Stimulated activated CD8-positive, alpha-beta memory T cell treated with anti-CD3 and anti-CD28 coated beads, Interleukin-12 subunit alpha, Interleukin-12 subunit beta, amount 100 ng/mL, for 4 hours (primary cell): Measurements from ENCODE around the gene RFTN2.
"Not testable (repeated sequence)": the region's sequence is repeated elsewhere in the genome, so short reads cannot be mapped to it uniquely, and the experiment has no call there.

Experiments
- DNase-seq: peaks from one replicate; pipeline ENCODE4 v3.0.0-alpha.2; 2020; ENCODE audit warnings: low read depth

RFTN2 gene

DNA sequence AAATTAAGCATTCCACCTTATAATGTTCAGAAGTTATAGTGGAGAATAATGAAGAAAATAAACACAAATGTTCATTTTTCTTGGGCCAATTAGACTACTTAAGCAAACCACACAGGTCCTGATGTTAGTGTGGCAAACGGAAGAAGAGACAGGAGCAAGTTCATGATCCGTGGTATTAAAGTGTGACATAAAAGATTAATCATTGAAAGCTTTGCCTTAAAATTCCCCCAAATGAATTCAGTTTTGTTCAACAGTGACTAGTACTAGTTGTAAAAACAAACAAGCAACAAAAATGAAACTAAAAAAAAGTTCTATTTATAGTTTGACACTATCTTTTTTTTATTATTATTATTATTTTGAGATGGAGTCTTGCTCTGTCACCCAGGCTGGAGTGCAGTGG lies 73.7 kb downstream of the RFTN2 start:
- no peak for DNase-seq

DNA sequence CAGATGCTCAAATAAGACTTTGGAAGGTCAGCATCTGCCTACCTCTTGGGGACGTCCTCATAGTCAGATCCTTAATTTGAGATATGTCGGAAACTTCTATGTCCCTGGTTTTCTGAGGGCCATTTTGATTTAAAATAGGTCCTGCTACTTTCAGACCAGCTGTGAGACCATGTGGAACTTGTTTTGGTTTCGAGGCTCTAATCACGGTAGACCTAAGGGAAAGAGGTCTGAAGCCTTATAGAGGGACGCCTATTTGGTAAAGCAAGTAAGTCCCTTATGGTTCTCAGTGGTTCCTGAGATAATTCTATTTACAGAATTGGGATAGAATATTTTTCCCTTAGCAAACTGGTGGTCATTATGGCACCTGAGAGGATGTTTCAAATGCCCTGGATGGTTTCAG lies 75.1 kb downstream of the RFTN2 start:
- no peak for DNase-seq

DNA sequence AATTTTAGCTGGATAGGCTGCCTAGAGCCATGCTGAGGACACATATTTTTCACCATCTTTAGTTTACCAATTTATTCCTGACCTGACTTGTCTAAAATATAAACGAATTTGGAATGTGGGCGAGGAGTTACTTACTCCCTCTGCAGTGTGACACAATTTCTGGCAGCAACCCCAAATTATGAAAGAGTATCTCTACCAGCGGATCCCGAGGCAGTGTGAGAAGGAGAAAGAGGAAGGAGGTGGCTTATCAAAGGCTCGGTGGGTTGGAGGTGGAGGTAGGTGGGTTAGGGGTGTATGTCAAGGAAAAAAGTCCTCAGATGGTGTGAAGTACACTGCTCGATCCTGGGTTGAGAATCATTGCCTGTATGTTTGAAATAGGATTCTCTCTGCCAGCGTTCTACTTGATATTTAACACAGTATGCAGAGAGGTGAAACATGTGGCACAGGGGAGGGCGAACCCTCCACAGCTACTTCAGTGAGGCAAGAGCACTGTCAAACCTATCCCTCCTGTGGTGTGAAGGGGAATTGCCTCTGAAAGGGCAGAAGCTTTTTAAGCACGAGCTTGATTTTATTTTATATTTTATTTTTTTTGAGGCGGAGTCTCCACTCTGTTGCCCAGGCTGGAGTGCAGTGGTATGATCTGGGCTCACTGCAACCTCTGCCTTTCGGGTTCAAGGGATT lies 76.0 kb downstream of the RFTN2 start:
- DNase-seq: no peak

DNA sequence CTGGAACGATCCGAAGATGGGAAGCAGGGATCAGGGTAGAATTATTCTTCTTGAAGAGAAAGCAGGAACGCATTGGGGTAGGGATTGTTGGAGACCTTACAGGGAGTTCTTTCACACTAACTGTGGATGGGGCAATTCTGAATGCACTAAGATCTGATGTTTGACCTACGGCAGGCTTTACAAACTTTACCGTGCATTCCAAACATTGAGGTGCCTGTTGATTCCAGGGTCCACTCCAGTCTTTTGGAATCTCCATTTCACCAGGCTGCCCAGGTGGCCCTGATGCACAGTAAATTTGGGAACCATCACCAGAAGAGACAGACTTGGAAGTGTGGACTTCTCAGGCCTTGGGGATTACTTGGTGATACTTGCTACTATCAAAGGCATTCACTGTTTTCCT lies 76.9 kb downstream of the RFTN2 start:
- DNase-seq: no peak

DNA sequence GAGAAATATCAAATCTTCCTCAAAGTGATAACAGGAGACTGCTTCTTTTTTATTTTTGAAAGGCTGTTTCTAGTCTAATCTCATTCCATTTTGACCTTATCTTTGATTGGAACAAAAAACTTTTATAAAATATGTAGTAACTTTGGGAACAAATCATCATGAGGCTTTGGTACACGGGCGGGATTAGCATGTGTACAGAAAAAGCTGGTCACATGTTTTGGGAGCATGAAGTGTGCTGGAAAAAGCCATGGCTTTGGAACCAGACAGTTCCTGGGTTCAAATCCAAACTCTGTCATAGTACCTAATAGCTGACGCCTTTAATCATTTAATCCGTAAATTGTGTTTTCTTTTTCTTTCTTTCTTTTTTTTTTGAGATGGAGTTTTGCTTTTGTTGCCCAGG lies 78.2 kb downstream of the RFTN2 start:
- no peak for DNase-seq

DNA sequence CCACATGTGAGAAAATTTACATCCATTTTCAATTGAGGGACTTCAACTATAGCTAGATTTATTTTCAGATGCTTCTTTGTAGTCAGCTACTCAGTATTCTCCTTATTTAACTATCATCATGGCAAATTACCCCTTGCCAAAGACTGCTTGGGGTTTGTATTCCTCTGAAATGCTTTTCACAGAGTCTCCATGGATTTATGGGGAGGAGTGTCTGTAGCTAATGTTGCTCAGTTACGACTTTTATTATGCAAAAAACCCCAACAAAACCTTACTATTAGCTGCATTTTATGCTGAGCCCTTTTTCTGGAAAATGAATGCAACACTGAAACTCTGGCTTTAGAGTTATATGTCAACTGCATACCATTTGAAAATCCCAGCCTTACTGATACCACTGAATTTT lies 78.6 kb downstream of the RFTN2 start:
- no peak for DNase-seq

DNA sequence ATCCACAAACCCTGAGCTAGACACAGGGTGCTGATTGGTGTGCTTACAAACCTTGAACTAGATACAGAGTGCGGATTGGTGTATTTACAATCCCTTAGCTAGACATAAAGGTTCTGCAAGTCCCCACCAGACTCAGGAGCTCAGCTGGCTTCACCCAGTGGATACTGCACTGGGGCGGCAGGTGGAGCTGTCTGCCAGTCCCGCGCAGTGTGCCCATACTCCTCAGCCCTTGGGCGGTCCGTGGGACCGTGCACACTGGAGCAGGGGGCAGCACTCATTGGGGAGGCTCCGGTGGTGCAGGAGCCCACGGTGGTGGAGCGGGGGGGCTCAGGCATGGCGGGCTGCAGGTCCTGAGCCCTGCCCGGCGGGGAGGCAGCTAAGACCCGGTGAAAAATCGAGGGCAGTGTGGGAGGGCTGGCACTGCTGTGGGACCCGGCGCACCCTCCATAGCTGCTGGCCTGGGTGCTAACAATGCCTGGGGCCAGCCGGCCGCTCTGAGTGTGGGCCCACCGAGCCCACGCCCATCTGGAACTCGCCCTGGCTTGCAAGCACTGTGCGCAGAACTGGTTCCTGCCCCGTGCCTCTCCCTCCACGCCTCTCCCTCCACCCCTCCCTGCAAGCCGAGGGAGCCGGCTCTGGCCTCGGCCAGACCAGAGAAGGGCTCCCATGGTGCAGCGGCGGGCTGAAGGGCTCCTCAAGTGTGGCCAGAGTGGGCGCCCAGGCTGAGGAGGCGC lies 83.9 kb downstream of the RFTN2 start:
- no peak for DNase-seq

DNA sequence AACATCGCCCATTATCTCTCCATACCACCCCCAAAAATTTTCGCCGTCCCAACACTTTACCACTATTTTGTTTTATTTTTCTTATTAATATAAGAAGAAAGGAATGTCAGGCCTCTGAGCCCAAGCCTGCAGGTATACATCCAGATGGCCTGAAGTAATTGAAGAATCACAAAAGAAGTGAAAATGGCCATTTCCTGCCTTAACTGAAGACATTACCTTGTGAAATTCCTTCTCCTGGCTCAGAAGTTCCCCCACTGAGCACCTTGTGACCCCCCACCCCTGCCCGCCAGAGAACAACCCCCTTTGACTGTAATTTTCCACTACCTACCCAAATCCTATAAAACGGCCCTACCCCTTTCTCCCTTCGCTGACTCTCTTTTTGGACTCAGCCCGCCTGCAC lies 88.1 kb downstream of the RFTN2 start:
- not testable (repeated sequence) for DNase-seq

DNA sequence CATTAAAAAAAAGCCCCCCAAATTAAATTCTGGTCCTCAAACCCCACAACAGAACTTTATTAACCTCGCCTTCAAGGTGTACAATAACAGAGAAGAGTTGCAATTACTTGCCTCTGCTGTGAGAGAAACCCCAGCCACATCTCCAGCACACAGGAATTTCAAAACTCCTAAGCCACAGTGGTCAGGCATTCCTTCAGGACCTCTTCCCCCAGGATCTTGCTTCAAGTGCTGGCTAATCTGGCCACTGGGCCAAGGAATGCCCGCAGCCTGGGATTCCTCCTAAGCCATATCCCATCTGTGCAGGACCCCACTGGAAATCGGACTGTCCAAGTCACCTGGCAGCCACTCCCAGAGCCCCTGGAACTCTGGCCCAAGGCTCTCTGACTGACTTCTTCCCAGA lies 95.2 kb downstream of the RFTN2 start:
- not testable (repeated sequence) for DNase-seq

DNA sequence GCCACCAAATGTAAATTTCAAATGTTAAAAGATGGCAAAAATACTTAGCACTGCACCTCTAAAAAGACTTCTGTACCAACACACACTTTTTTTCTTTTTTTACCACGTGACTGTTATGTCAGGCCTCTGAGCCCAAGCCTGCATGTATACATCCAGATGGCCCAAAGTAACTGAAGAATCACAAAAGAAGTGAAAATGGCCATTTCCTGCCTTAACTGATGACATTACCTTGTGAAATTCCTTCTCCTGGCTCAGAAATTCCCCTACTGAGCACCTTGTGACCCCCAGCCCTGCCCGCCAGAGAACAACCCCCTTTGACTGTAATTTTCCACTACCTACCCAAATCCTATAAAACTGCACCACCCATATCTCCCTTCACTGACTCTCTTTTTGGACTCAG lies 97.1 kb downstream of the RFTN2 start:
- DNase-seq: not testable (repeated sequence)

DNA sequence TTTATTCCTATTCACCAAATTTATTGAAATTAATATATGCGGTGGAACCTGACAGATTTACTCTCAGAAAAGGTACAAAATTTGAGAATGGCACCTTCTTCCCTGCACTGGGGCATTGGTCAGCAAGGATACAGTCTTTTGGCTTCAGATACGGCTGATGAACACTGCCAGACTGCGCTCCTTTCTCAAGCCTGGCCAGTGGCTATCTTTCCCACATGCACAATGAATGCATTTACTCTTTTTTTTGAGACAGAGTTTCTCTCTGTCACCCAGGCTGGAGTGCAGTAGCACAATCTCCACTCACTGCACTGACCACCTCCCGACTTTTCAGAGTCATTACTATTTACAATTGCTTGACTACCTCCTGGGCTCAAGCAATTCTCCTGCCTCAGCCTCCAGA lies 97.9 kb downstream of the RFTN2 start:
- no peak for DNase-seq

DNA sequence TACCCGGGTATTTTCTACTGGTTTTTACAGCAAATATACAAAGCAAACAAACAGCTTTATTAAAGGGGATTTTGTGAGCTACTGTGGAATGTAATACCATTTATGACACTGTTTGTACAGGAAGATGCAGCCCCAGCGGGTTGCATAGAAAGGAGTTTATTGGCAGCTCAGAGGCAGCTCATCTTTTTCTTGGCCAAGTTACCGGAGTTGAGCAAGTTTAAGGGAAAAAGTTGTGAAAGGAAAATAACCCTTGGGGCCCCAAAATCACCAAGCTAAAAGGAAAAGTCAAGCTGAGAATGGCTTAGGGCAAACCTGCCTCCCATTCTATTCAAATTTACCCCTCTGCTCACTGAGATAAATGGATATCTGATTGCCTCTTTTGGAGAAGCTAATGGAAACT lies 98.8 kb downstream of the RFTN2 start:
- DNase-seq: no peak

DNA sequence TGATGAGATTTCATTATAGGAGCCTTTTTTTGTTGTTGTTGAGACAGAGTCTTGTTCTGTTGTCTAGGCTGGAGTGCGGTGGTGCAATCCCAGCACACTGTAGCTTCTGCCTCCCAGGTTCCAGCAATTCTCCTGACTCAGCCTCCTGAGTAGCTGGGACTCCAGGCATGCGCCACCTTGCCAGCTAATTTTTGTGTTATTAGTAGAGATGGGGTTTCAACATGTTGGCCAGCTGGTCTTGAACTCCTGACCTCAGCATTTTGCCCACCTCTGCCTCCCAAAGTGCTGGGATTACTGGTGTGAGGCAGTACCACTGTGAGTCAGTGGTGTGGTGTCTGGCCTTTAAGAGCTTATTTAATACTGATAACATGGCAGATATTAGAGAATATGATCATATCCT lies 99.4 kb downstream of the RFTN2 start:
- DNase-seq: no peak

DNA sequence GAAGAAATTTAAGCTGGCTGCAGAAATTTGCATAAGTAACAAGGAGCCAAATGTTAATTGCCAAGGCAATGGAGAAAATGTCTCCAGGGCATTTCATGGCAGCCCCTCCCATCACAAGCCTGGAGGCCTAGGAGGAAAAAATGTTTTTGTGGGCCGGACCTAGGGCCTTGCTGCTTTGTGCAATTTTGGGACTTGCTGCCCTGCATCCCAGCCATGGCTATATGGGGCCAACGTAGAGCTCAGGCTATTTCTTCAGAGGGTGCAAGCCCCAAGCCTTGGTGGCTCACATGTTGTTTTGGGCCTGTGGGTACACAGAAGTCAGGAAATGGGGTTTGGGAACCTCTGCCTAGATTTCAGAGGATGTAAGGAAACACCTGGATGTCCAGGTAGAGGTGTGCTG lies 101.8 kb downstream of the RFTN2 start:
- DNase-seq: no peak

DNA sequence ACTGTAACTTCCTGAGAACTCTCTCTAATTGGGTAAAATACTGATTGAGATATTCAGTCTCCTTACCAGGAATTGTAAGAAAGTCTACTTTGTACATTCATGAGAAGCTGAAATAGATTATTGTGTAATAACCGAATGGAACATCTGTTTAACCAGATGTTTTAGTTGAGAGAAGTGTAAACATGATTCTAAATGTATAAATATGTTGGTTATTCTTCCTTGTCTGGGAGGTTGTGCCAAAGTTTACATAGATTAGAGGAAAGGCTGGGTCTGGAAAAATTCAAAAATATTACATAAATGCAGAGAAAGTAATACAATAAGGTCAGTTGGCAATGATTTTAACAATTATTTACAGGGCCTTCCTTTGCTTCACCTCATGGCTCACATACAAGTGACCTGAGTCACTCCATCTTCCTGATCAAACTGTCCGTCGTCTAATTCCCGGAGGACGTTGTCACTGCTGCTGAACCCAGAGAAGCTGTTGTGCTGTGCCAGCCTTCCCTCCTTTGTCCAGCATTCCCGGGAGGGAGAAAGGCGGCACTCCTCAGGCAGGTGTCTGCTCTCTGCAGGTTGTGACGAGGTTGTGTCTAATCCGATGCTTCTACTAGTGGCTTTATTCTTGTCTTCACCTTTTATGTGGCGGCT lies 103.6 kb downstream of the RFTN2 start:
- no peak for DNase-seq

DNA sequence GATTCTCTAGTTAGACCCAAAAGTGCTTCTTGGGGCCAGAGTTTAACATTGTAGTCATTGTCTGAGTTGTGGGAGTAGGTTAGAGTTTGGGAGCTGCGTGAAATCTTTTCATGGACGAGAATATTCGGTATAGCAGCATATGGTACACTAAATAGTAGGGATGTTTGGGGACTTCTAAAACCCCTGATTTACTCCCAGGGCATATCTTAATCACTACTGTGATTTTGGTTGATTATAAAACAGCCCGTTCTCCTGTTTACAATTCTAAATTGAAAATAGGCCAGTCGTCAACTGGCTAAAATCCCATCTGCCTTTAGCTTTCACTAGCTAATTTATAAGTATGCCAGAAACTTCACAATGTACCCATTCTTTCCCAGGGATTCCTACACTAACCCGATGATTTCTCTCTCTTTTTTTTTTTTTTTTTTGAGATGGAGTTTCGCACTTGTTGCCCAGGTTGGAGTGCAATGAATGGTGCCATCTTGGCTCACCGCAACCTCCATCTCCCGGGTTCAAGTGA lies 115.2 kb downstream of the RFTN2 start:
- DNase-seq: no peak

DNA sequence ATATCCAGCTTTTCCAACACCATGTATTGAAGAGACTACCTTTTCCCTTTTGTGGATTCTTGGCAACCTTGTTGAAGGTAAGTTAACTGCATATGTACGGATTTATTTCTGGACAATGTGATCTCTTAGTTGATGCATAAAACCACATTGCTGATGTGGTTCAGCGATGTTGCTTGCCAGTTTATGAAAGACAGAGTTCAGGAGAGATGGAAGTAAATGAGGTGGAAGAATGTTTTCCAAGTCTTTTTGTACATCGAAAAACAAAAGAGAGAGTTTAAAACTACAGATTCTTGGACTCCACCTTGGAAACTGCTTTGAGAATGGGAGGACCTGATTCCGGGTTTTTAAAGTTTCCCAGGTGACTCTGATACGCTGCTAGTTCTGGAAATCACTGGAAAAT lies 115.7 kb downstream of the RFTN2 start:
- no peak for DNase-seq

DNA sequence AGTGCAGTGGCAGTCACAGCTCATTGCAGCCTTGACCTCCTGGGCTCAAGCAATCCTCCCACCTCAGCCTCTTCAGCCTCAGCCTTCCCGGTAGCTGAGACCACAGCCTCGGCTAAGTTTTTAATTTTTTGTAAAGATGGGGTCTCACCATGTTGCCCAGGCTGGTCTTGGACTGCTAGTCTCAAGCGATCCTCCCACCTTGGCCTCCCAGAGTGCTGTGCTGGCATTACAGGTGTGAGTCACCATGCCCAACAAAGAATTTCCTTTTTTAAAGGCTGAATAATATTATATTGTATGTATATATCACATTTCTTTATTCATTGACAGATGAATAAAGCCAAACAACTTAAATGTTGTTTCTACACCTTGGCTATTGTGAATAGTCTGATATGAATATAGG lies 117.0 kb downstream of the RFTN2 start:
- no peak for DNase-seq

DNA sequence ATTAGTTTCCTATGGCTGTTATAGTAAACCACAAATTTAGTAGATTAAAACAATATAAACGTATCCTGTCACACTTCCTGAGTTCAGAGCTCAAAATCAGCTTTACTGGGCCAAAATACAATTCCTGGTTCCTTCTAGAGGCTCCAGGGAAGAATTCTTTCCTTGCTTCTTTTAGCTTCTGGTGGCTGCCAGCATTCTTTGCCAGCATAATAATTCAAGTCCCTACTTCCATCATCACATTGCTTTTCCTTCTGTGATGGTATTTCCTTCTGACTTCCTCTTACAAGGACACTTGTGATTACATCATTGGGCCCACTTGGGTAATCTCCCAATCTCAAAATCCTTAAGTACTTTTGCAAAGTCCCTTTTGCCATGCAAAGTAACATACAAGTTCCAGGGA lies 118.9 kb downstream of the RFTN2 start:
- no peak for DNase-seq

DNA sequence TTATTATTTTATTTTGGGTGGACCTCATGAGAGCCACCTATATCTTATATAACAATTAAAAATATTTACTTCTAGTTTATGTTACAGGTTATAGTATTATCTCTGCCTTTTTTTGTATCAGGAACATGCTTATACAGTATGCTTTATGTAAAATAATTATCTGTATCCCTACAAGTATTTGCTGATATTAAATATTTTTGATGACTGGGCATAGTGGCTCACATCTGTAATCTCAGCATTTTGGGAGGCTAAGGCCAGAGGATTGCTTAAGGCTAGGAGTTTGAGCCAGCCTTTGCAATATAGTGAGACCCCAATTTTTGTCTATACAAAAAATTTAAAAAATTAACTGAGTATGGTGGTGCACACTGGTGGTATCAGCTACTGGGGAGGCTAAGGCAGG lies 119.9 kb downstream of the RFTN2 start:
- DNase-seq: no peak

DNA sequence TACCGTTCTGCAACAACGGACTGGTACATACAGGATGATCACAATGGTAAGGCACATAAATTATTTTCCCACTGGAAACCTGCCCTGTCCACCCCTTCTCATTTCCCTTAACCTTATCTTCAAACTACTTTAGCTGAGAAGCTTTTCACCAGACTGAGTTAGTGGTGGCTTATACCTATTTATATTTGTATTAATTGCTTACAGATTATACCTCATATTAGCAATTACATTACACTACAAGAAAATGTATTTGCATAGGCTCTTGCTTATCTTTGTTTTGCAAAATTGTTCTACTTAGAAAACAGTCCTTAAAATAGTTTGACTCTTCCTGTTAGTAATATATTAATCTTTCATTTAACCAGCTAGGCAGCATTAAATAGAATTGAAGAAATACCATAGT lies 124.1 kb downstream of the RFTN2 start:
- not testable (repeated sequence) for DNase-seq

DNA sequence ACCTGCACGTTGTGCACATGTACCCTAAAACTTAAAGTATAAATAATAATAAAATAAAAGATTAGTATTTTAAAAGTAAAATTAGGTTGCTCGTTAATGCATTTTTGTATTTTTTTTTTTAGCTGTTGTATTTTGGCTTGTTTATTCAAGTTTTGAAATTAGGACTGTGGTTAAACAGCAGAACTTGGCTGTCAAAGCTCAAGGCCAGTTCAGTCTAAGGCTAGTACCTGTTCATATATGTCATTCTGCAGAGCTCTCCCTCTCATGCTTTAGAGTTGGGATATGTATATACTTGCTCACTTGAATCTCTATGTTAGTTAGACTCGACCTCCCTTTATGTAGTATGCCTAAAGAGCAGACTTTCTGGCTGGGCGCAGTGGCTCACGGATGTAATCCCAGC lies 126.8 kb downstream of the RFTN2 start:
- no peak for DNase-seq

DNA sequence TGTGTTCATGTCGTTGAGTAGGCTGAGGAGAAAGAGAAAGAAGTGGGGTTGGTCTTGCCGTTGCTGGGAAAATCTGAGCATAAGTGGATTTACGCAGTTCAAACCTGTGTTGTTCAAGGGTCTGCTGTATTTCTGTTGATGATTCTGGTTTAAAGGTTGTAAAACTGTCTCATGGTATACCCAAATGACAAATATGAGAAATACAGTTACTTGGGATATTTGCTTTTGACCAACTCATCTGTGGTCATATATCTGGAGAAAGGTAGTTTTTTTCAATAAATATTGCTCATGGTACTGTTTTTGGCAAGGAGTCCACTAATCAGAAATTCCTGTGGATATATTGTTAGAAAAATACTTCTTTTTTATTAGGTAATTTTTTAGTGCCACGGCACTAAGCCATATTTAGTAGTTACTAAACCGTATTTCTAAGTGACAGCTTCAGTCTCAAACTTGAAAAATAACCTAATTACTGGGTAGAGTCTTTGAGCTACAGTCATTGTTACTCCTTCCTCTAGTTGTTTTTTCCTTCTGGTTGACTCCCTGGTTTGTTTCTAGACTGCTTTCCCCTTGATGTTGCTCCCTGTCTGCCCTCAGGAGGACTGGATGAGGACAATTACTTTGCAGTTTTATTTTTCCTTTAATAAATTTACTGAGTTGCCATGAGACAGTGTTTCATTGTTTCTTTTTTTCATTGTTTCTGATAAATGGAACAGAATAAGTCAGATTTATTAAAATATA lies 128.1 kb downstream of the RFTN2 start:
- no peak for DNase-seq
